Prostate gland (tissue), 2 donors: Measurements from ENCODE around the gene ANXA2.

Experiments used
- CTCF ChIP-seq, 4 experiments: fragments of 200-600 bp in 2 of 4; fragments of 450-650 bp in 2 of 4; sonication (generic) in 2 of 4; IDR thresholded peaks; 1 replicate in 3 of 4; 2 replicates in 1 of 4; pipeline ENCODE4 v1.5.1; 2016 to 2019; ENCODE audit warnings: antibody characterized with exemption in 4 of 4, mild to moderate bottlenecking in 2 of 4, moderate library complexity in 2 of 4
- POLR2A ChIP-seq: fragments of 450-650 bp; IDR thresholded peaks from one replicate; pipeline ENCODE4 v1.6.1; 2016; ENCODE audit warnings: antibody characterized with exemption, mild to moderate bottlenecking

- TF ChIP-seq CTCF (IDR thresholded peaks at IDR 0.05) (no peak), POLR2A (no peak)
Measured at GRCh38 chr15:60395276-60396011, 2.3 kb downstream of the ANXA2 start.
